Motor neuron (in vitro differentiated cells): Measurements from ENCODE around the gene OSBPL5. TPM values are rescaled to one million over a fixed set of nuclear protein-coding genes. Genes with fewer than 3 reads are reported as not detected.

Source experiments
- ATAC-seq, 8 experiments: fragments of 200-7000 bp; cut with Tn5 transposase; replicated peaks in 6 of 8; 2 replicates each; pipeline ENCODE4 v1.8.0; 2021; ENCODE audit warnings: mild to moderate bottlenecking in 8 of 8, moderate library complexity in 8 of 8
- H3K27ac ChIP-seq, 2 donors: fragments of 250-450 bp; sonication (Bioruptor Pico); 2 replicates each; pipeline ENCODE4 v1.9.0; 2021; ENCODE audit warnings: antibody characterized with exemption in 2 of 2, mild to moderate bottlenecking in 2 of 2, moderate library complexity in 1 of 2
- H3K4me1 ChIP-seq, 2 donors: fragments of 250-450 bp; sonication (Bioruptor Pico); replicated peaks in 1 of 2; 2 replicates each; pipeline ENCODE4 v1.6.1; 2021; ENCODE audit warnings: antibody characterized with exemption in 2 of 2, mild to moderate bottlenecking in 2 of 2, moderate library complexity in 1 of 2
- H3K4me3 ChIP-seq, 5 donors: fragments of 250-450 bp; sonication (Bioruptor Pico); 2 replicates each; pipeline ENCODE4 v1.9.0; 2021; ENCODE audit warnings: antibody characterized with exemption in 5 of 5, mild to moderate bottlenecking in 5 of 5, moderate library complexity in 4 of 5
- WGBS, 10 experiments: fragments of 450-650 bp; shearing (Covaris generic); methylation state at CpG; one replicate each; pipeline ENCODE4 v1.0.0; 2022; 5-methylcytosine and 5-hydroxymethylcytosine counted together
- in situ Hi-C, 9 experiments: fragments of 400-800 bp; cut with MboI; loops; one replicate each; pipeline ENCODE4 v1.15.0; 2021; ENCODE audit warnings: low sequenced_read_pairs in 9 of 9, low pct_unique_long_range_greater_than_20kb in 2 of 9; ENCODE audit not compliant: unreplicated experiment in 9 of 9
- total RNA-seq, 8 experiments: library from RNA; unstranded; fragments of 300-600 nt; gene quantifications; 2 replicates each; pipeline versions ENCODE4 v1.2.3 to v1.2.4, GENCODE V29; 2022

OSBPL5 gene
- total RNA-seq, 8 experiments from 2014 or later: 12.1 to 29.8 (median 18.1) TPM

DNA sequence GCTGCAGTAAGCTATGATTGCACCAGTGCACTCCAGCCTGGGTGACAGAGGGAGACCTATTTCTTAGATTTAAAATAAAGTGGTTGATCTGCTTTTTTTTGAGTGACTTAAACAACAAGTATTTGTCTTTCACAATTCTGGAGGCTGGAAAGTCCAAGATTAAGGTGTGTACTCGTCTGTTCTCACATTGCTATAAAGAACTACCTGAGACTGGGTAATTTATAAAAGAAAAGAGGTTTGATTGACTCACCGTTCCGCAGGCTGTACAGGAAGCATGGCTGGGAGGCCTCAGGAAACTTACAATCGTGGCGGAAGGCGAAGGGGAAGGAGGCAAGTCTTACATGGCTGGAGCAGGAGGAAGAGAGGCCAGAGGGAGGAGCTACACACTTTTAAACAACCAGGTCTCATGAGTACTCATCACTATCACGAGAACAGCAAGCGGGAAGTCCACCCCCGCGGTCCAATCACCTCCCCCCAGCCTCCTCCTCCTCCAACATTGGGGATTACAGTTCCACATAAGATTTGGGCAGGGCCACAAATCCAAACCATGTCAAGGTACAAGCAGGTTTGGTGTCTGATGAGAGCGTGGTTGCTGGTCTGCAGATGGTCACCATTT, 19.7 kb upstream of the OSBPL5 start:
- in situ Hi-C loops: no loop called here
- ATAC-seq: no peak

DNA sequence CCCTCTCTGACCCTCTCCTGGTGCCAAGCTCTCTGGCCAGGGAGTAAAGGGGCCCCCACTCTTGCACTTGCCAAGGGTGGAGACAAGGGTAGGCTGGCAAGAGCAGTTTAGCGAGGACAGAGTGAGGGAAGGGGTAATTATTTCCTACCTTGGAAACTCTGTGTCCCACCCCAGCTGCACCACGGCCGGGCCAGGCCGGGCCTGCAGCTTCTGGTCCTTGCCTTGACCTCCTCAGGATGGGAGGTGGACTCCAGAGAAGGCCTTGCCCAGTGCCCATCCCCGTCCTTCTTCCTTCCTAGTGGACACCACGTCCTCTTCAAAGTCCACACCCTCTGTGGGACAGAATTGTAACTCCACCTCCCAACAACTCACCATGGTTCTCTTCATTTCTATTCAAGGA, 18.4 kb upstream of the OSBPL5 start:
- 60 to 100% (median 93%) methylated on average over 1 to 5 of the region's 6 CpGs; no CpG with 5 or more reads in 6 of the 10 experiments for WGBS, 10 experiments
- peaks cover 1 to 2% of the 10 kb centered on the region in 2 donors for H3K4me1 ChIP-seq
- ATAC-seq: no peak
- H3K4me3 ChIP-seq: no peak overlapping the region
- H3K27ac ChIP-seq: no peak overlapping the region
- in situ Hi-C loops: no loop called here

More for the DNA sequence above, 19.7 kb upstream of the OSBPL5 start:
- no peak overlapping the region for H3K27ac ChIP-seq
- peaks cover 8 to 12% of the 10 kb centered on the region in 2 donors for H3K4me1 ChIP-seq
- WGBS, 10 experiments: 20 to 90% (median 80%) methylated on average over 1 to 6 of the region's 11 CpGs; no CpG with 5 or more reads in 1 of the 10 experiments
- no peak overlapping the region for H3K4me3 ChIP-seq

DNA sequence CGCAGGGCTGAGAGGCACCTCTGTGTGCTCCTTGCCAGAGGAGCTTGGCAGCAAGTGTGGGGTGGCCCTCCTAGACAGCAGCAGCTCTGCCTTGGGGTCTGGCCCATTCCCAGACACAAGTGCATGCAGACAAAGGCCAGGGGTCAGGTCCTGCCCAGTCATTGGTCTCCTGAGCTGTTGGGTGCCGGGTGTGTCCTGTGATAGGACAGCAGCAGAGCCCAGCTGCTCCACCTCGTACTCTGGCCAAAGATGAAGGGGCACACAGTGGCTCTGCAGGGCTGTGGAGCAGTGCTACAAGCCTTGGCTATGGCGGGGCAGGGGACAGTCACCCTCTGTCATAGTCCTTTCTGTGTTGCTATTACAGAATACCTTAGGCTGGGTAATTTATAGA, 17.3 kb upstream of the OSBPL5 start:
- WGBS, 10 experiments: 67 to 100% (median 88%) methylated on average over 1 to 3 of the region's 4 CpGs; no CpG with 5 or more reads in 6 of the 10 experiments
- in situ Hi-C loops: no loop called here

DNA sequence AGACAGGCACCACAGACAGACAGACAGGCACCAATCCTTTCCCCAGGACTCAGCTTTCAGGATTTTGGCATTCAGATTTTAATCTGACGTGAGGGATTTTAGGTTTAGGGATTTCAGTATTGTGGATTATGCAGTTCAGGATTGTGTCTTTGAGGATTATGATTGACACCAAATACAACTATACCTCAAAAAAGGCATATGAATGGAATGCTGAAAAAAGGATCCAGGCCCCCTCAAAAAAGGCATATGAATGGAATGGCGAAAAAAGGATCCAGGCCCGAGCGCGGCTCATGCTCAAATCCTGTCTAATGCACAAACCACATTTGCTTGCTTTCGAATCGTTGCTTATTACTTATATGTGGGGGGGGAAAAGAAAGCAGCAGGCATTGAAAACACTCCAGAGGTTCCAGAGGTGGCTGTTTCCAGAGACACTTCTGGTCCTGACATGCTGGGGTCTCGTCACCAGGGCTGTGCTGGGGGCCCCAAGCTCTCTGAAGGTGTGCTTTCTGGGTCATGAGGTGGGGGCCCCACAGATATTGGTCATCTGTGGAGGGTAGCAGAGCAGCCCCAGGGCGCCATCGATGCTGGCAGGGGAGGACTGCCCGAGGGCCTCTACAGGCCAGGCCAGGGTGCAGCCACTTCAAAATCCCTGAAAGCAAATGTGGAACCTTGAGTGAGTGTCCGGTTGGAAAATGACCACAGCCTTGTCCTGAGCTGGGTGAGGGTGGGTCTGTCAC, 16.8 kb upstream of the OSBPL5 start:
- Histone ChIP-seq H3K4me3 (no peak overlapping the region), H3K27ac (no peak overlapping the region), H3K4me1 (no peaks in the 10 kb centered on the region)
- in situ Hi-C loops: no loop called here
- ATAC-seq: no peak
- WGBS, 10 experiments: 36 to 100% (median 86%) methylated on average over 1 to 12 of the region's 12 CpGs; no CpG with 5 or more reads in 1 of the 10 experiments

More for the DNA sequence above, 17.3 kb upstream of the OSBPL5 start:
- no peak for ATAC-seq
- Histone ChIP-seq H3K27ac (no peak overlapping the region), H3K4me1 (no peaks in the 10 kb centered on the region), H3K4me3 (no peak overlapping the region)

DNA sequence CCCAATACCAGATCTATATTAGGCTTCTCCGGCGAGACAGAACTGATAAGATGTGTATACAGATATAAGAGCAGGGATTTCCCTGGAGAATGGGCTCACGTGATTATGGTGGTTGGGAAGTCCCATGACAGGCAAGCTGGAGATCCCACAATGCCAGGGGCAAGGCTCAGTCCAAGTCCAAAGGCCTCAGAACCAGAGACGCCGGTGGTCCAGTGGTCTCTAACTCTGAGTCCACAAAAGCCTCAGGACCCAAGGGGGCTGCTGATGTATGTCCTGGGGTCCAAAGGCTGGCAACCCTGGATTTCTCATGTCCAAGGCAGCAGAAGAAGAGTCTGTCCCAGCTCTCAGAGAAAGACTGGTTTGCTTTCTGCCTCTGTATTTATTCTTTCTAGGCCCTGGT, 15.8 kb upstream of the OSBPL5 start:
- ATAC-seq: no peak
- in situ Hi-C loops: no loop called here
- Histone ChIP-seq H3K4me1 (no peaks in the 10 kb centered on the region), H3K4me3 (no peak overlapping the region), H3K27ac (no peak overlapping the region)
- 0 to 100% (median 85%) methylated on average over 1 to 4 of the region's 5 CpGs; no CpG with 5 or more reads in 5 of the 10 experiments for WGBS, 10 experiments

DNA sequence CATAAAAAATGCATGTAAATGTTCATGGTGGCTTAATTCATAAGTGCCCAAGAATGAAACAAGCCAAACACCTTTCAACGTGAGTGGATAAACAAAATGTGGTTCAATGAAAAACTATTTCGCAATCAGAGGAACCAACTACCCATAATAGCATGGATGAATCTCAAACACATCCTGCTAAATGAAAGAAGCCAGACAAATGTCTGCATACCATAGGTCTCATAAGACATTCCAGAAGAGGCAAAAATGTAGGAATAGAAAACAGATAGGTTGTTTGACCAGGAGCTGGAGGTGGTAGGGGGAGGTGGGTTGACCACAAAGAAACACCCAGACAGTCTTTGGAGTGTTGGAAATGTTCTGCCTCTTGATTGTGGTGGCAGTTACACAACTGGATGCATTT, 13.2 kb upstream of the OSBPL5 start:
- ATAC-seq: peak in 1 of 8 experiments; percentile 24
- no peaks in the 10 kb centered on the region for H3K4me1 ChIP-seq
- H3K4me3 ChIP-seq: no peak overlapping the region
- H3K27ac ChIP-seq: no peak overlapping the region
- WGBS, 10 experiments: 56 to 100% (median 81%) methylated on average over 1 to 2 of the region's 2 CpGs; no CpG with 5 or more reads in 3 of the 10 experiments
- in situ Hi-C loops: no loop called here

DNA sequence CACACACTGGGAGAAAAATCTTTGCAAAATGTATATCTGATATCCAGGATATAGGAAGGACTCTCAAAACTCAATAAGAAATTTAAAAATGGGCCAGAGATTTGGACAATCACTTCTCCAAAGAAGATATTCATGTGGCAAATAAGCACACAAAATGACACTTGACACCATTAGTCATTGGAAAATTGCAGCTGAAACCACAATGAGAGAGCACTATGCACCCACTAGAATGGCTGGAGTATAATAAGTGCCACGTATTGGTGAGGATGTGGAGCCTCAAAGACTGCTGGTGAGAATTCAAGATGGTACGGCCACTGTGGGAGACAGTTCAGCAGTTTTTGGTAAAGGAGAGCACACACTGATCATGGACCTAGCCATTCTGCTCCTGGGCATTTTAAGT, 12.8 kb upstream of the OSBPL5 start:
- in situ Hi-C loops: no loop called here
- Histone ChIP-seq H3K4me1 (no peaks in the 10 kb centered on the region), H3K27ac (no peak overlapping the region), H3K4me3 (no peak overlapping the region)
- peak in 1 of 8 experiments; percentile 51 for ATAC-seq
- WGBS, 10 experiments: 0 to 100% (median 70%) methylated on average over 1 to 2 of the region's 2 CpGs; no CpG with 5 or more reads in 3 of the 10 experiments

DNA sequence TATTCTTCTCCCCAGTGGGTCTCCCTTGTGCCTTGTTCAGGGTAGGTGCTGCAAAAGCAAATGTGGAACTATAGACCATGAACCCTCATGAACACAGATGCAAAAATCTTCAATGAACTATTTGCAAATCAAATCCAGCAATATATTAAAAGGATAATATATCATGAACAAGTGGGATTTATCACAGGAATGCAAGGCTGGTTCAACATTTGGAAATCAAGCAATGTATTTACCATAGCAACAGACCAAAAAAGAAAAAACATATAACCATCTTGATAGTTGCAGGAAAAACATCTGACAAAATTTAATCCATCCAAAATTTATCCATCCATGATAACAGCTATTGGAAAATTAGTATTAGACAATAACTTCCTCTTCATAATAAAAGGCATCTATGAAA, 11.4 kb upstream of the OSBPL5 start:
- in situ Hi-C loops: no loop called here

DNA sequence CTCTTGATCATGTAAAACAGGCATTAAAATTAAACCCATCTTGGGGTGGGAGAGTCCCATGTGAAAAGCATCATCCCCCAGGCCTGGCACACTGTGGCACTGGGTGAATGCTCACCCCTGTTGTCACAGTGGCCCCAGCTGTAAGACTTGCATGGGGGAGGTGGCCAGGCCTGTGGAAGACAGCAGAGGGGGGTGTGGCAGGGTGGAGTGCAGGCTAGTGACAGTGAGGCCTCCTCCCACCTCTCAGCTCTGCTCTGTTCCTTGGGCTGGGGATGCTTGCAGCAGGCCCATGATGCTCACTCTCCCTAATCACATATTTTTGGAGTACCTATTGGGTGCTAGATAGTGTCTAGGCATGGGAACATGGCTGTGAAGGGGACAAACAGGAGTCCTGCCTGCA, 10.1 kb upstream of the OSBPL5 start:
- Histone ChIP-seq H3K4me3 (no peak overlapping the region), H3K27ac (no peak overlapping the region), H3K4me1 (no peaks in the 10 kb centered on the region)
- peak in 2 of 8 experiments; percentile 90 to 96 for ATAC-seq
- in situ Hi-C loops: no loop called here

More for the DNA sequence above, 11.4 kb upstream of the OSBPL5 start:
- Histone ChIP-seq H3K27ac (no peak overlapping the region), H3K4me1 (no peaks in the 10 kb centered on the region), H3K4me3 (no peak overlapping the region)
- no peak for ATAC-seq

DNA sequence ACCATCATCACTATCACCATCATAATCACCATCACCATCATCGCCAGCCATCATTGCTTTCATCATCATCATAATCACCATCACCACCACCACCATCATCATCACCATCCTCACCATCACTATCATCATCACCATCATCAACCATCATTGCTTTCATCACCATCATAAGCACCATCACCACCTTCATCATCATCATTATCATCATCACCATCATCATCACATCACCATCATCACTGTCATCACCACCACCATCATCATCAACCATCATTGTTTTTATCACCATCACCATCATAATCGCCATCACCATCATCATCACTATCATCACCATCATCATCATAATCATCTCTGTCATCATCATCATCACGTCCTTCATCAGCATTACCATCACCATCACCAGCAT, 9.3 kb upstream of the OSBPL5 start:
- in situ Hi-C loops: no loop called here
- Histone ChIP-seq H3K4me1 (no peaks in the 10 kb centered on the region), H3K4me3 (no peak overlapping the region), H3K27ac (no peak overlapping the region)
- WGBS, 10 experiments: 23 to 92% (median 73%) methylated on average over 1 to 3 of the region's 3 CpGs
- ATAC-seq: no peak

DNA sequence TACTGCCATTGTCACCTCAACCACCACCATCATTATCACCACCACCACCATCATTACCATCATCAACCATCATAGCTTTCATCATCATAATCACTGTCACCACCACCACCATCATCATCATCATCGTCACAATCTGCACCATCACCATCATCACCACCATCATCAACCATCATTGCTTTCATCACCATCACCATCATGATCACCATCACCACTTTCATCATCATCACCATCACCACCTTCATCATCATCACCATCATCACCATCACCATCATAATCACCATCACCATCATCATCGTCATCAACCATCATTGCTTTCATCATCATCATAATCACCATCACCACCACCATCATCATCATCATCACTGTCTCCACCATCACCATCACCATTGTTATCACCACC, 8.7 kb upstream of the OSBPL5 start:
- in situ Hi-C loops: no loop called here
- H3K27ac ChIP-seq: no peak overlapping the region
- ATAC-seq: no peak
- WGBS, 10 experiments: 58 to 100% (median 92%) methylated on average over 1 to 2 of the region's 2 CpGs; no CpG with 5 or more reads in 1 of the 10 experiments
- H3K4me3 ChIP-seq: no peak overlapping the region
- H3K4me1 ChIP-seq: no peaks in the 10 kb centered on the region

DNA sequence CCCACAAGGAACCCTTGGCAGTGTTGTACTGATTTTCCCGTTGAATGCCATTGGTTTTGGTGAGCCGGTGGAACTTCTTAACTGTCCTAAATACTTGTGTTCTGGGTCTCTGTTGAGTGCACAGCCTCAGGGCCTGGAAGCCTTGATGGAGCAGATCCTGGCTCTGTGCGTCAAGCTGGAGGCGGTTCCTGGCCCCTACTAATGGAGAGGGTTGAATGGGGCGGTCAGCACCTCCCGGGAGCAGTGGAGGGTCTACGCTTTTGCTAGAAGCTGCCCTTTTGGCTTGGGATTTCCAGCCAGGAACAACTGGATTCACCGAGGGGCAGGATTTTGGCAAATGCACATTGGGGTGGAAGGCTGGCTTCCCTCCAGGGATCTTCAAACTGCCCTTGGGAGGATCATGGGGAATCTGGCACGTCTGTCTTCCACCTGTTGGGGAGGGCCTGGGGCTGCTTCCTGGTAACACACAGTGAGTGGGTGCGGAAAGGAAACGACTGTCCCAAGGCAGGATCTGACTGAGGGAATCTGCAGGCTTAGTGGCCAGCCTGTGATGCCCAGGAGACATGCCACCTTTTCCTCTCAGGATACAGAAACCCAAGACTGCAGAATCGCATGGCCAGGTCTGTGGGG, 6.9 kb upstream of the OSBPL5 start:
- in situ Hi-C loops: no loop called here
- WGBS, 10 experiments: 63 to 100% (median 82%) methylated on average over 1 to 7 of the region's 12 CpGs; no CpG with 5 or more reads in 2 of the 10 experiments
- no peak overlapping the region for H3K4me3 ChIP-seq
- ATAC-seq: no peak
- H3K27ac ChIP-seq: no peak overlapping the region
- no peaks in the 10 kb centered on the region for H3K4me1 ChIP-seq
